ENCODE results near the gene UBE2H.
"Not testable (repeated sequence)": the region's sequence is repeated elsewhere in the genome, so short reads cannot be mapped to it uniquely, and the experiment has no call there.

Gene UBE2H

GRCh38 chr7:129907122-129907736, 45.5 kb downstream of the UBE2H start:
- DNase-seq (ENCODE audit: low read depth): no peak

GRCh38 chr7:129906700-129907099, 46.1 kb downstream of the UBE2H start:
- DNase-seq (ENCODE audit: low read depth): no peak

- DNase-seq (ENCODE audit: low read depth): no peak
Measured at GRCh38 chr7:129903935-129904334, 48.8 kb downstream of the UBE2H start.

- no peak for DNase-seq (ENCODE audit: low read depth)
Measured at GRCh38 chr7:129902788-129903422, 49.9 kb downstream of the UBE2H start.

- DNase-seq (ENCODE audit: low read depth): no peak
Measured at GRCh38 chr7:129898502-129899160, 54.1 kb downstream of the UBE2H start.

- no peak for DNase-seq (ENCODE audit: low read depth)
Measured at GRCh38 chr7:129898007-129898406, 54.8 kb downstream of the UBE2H start.

GRCh38 chr7:129896568-129897382, 56.0 kb downstream of the UBE2H start:
- DNase-seq (ENCODE audit: low read depth): no peak

GRCh38 chr7:129894184-129894583, 58.6 kb downstream of the UBE2H start:
- DNase-seq (ENCODE audit: low read depth): not testable (repeated sequence)

- no peak for DNase-seq (ENCODE audit: low read depth)
Measured at GRCh38 chr7:129890090-129890489, 62.7 kb downstream of the UBE2H start.

- no peak for DNase-seq (ENCODE audit: low read depth)
Measured at GRCh38 chr7:129889133-129889844, 63.5 kb downstream of the UBE2H start.

- DNase-seq (ENCODE audit: low read depth): no peak
Measured at GRCh38 chr7:129887865-129888264, 64.9 kb downstream of the UBE2H start.

GRCh38 chr7:129886818-129887186, 66.0 kb downstream of the UBE2H start:
- DNase-seq (ENCODE audit: low read depth): no peak

GRCh38 chr7:129886167-129886817, 66.5 kb downstream of the UBE2H start:
- DNase-seq (ENCODE audit: low read depth): no peak

GRCh38 chr7:129884495-129884894, 68.3 kb downstream of the UBE2H start:
- DNase-seq (ENCODE audit: low read depth): no peak

- no peak for DNase-seq (ENCODE audit: low read depth)
Measured at GRCh38 chr7:129883151-129883550, 69.6 kb downstream of the UBE2H start.

GRCh38 chr7:129882531-129882930, 70.2 kb downstream of the UBE2H start:
- DNase-seq (ENCODE audit: low read depth): no peak

- no peak for DNase-seq (ENCODE audit: low read depth)
Measured at GRCh38 chr7:129877146-129877792, 75.5 kb downstream of the UBE2H start.

GRCh38 chr7:129875745-129876411, 76.9 kb downstream of the UBE2H start:
- DNase-seq (ENCODE audit: low read depth): no peak

GRCh38 chr7:129875160-129875559, 77.6 kb downstream of the UBE2H start:
- no peak for DNase-seq (ENCODE audit: low read depth)

- DNase-seq (ENCODE audit: low read depth): no peak
Measured at GRCh38 chr7:129874722-129875121, 78.0 kb downstream of the UBE2H start.
